Heart right ventricle (tissue), 16 donors: ENCODE results near the gene TRIM8. TPM values are rescaled to one million over a fixed set of nuclear protein-coding genes. Genes with fewer than 3 reads are reported as not detected.

Source experiments
- ATAC-seq, 8 donors: fragments of 200-7000 bp; cut with Tn5 transposase; one replicate each; pipeline ENCODE4 v1.9.1; 2020; ENCODE audit warnings: mild to moderate bottlenecking in 8 of 8, moderate library complexity in 8 of 8, moderate number of reproducible peaks in 1 of 8
- DNase-seq, 2 donors: peaks; one replicate each; pipeline ENCODE4 v3.0.0-alpha.2; 2020
- H3K27ac ChIP-seq, 10 donors: fragments of 200-600 bp; sonication (generic) in 2 of 10; one replicate each; pipeline versions ENCODE4 v1.5.0 to v1.8.0; 2020 to 2022; ENCODE audit warnings: mild to moderate bottlenecking in 3 of 10
- H3K27me3 ChIP-seq, 7 donors: fragments of 200-600 bp; one replicate each; pipeline ENCODE4 v1.8.0; 2021 to 2022; ENCODE audit warnings: mild to moderate bottlenecking in 2 of 7
- H3K36me3 ChIP-seq, 9 donors: fragments of 200-600 bp; sonication (generic) in 1 of 9; one replicate each; pipeline versions ENCODE4 v1.5.0 to v1.8.0; 2020 to 2022; ENCODE audit warnings: mild to moderate bottlenecking in 2 of 9
- H3K4me1 ChIP-seq, 9 donors: fragments of 200-600 bp; sonication (generic) in 1 of 9; one replicate each; pipeline versions ENCODE4 v1.5.0 to v1.8.0; 2020 to 2022; ENCODE audit warnings: mild to moderate bottlenecking in 4 of 9
- H3K4me3 ChIP-seq, 10 donors: fragments of 200-600 bp; sonication (generic) in 2 of 10; one replicate each; pipeline versions ENCODE4 v1.5.0 to v1.8.0; 2020 to 2022; ENCODE audit warnings: mild to moderate bottlenecking in 7 of 10, moderate library complexity in 2 of 10
- H3K9me3 ChIP-seq, 11 donors: fragments of 200-600 bp in 10 of 11; sonication (generic) in 2 of 11; one replicate each; pipeline versions ENCODE4 v1.5.0 to v1.8.0; 2013 to 2022; ENCODE audit warnings: mild to moderate bottlenecking in 2 of 11, control low read depth in 1 of 11, moderate library complexity in 1 of 11
- CTCF ChIP-seq, 9 donors: fragments of 200-600 bp; sonication (generic) in 2 of 9; IDR thresholded peaks; one replicate each; pipeline versions ENCODE4 v1.5.0 to v1.8.0; 2021 to 2022; ENCODE audit warnings: antibody characterized with exemption in 9 of 9, mild to moderate bottlenecking in 5 of 9, moderate library complexity in 1 of 9
- WGBS, 2 donors: extraction: QIAGEN DNeasy Blood & Tissue Kit; methylation state at CpG; one replicate each; pipeline ENCODE4 v1.1.7; 2013; ENCODE audit warnings: inconsistent platforms in 1 of 2; 5-methylcytosine and 5-hydroxymethylcytosine counted together
- intact Hi-C, 10 donors: fragments of 100-400 bp; cut with DNase I; formaldehyde crosslinking; loops; one replicate each; pipeline versions ENCODE4 v1.11.1 to v1.14.2; 2022
- polyA plus RNA-seq, 2 donors: library from polyadenylated mRNA; stranded (reverse); fragments of 200-250 nt; gene quantifications; one replicate each; pipeline ENCODE4 v1.2.3, GENCODE V29; 2013
- total RNA-seq, 10 donors: library from RNA; stranded (reverse); fragmentation: NEBNext Ultra II Directional in 3 of 10; extraction: Animal tissue kit (Norgen Biotek cat#: 25700) in 3 of 10; gene quantifications; one replicate each; pipeline versions ENCODE4 v1.2.1 to v1.2.4, GENCODE V29; 2021 to 2023
- donor health status: Arrhythmogenic right ventricular cardiomyopathy.
- donor health status: ischemic (EF 13 %, LVEDD 7.1; RV severe dilation, severe dysfunction).
- donor health status: healthy with polysubstance abuse.
- donor health status: DM: no; HTN: yes; CAD: no.
- donor health status: DM: no; HTN: no; CAD: no.
- donor health status: ischemic (EF 25% LVEDD 6.9; RV normal size, moderate dysfunction).
- donor health status: ischemic (EF 25% LVEDD 5.7; RV mildly dilated, moderate dysfunction).
- donor health status: healthy.
- donor health status: DM: yes; HTN: yes; CAD: no.
- donor health status: Ischemic cardiomyopathy.
- donor health status: ischemic (EF 35%, LVEDD 5.7; RV mildly dilated, moderate dysfunction).
- donor health status: nonischemic (EF 11% LVEDD 7.7; RV severe dilation, severe dysfunction).
- donor health status: DM: yes; HTN: yes; CAD: no.
- donor health status: PGD.
- donor health status: ischemic (EF 29% LVEDD 5.4; RV normal size, mild dysfunction).
- donor health status: nonischemic (EF 23%, LVEDD 6.1; RV moderate dilation, normal function).

The TRIM8 gene
- total and polyA plus RNA-seq, 12 donors, result 27.9 to 147 (median 88.8) TPM

GRCh38 chr10:102696736-102697135, 52.5 kb downstream of the TRIM8 start:
- no peaks in the 10 kb centered on the region for H3K27me3 ChIP-seq
- peaks cover 0 to 69% (median 14%) of the 10 kb centered on the region in 9 donors for H3K36me3 ChIP-seq
- no peak for TF ChIP-seq CTCF (IDR thresholded peaks at IDR 0.05)
- 94 to 97% methylated on average over 3 of the region's 3 CpGs for WGBS, 2 donors
- no peak overlapping the region for H3K4me3 ChIP-seq
- H3K4me1 ChIP-seq, result peaks cover 0 to 10% (median 0%) of the 10 kb centered on the region in 9 donors
- H3K27ac ChIP-seq, result no peak overlapping the region
- intact Hi-C loops, result no loop called here
- H3K9me3 ChIP-seq, result no peaks in the 10 kb centered on the region
- DNase-seq, result no peak
- no peak for ATAC-seq

GRCh38 chr10:102698894-102699293, 54.6 kb downstream of the TRIM8 start:
- no peak for TF ChIP-seq CTCF (IDR thresholded peaks at IDR 0.05)
- Histone ChIP-seq H3K9me3 (no peaks in the 10 kb centered on the region), H3K4me1 (peaks cover 0 to 8% (median 0%) of the 10 kb centered on the region in 9 donors), H3K4me3 (no peak overlapping the region), H3K27ac (no peak overlapping the region), H3K27me3 (no peaks in the 10 kb centered on the region), H3K36me3 (peaks cover 0 to 61% (median 14%) of the 10 kb centered on the region in 9 donors)
- WGBS, 2 donors, result 91 to 95% methylated on average over 2 of the region's 2 CpGs
- intact Hi-C loops, result no loop called here
- ATAC-seq (no peak), DNase-seq (no peak)

- Histone ChIP-seq H3K4me1 (peaks cover 0 to 14% (median 0%) of the 10 kb centered on the region in 9 donors), H3K9me3 (no peaks in the 10 kb centered on the region), H3K27ac (no peak overlapping the region), H3K36me3 (peaks cover 0 to 45% (median 18%) of the 10 kb centered on the region in 9 donors), H3K27me3 (no peaks in the 10 kb centered on the region), H3K4me3 (no peak overlapping the region)
- DNase-seq, result no peak
- ATAC-seq, result peak in 5 of 8 donors; percentile 42 to 85 (median 64)
- WGBS, 2 donors, result 78 to 79% methylated on average over 3 of the region's 3 CpGs
- intact Hi-C loops, result no loop called here
- no peak for TF ChIP-seq CTCF (IDR thresholded peaks at IDR 0.05)
These were observed 57.0 kb downstream of the TRIM8 start for GRCh38 chr10:102701272-102701671.

GRCh38 chr10:102701796-102702195, 57.5 kb downstream of the TRIM8 start:
- Histone ChIP-seq H3K4me3 (no peak overlapping the region), H3K4me1 (peaks cover 0 to 14% (median 0%) of the 10 kb centered on the region in 9 donors), H3K36me3 (peaks cover 0 to 40% (median 18%) of the 10 kb centered on the region in 9 donors), H3K27ac (no peak overlapping the region), H3K9me3 (no peaks in the 10 kb centered on the region), H3K27me3 (no peaks in the 10 kb centered on the region)
- intact Hi-C loops, result no loop called here
- no peak for DNase-seq
- ATAC-seq, result no peak
- no peak for TF ChIP-seq CTCF (IDR thresholded peaks at IDR 0.05)
- WGBS, 2 donors, result 97% methylated on average over 3 of the region's 3 CpGs
